K562 (cell line): Measurements from ENCODE around the gene ZKSCAN8. TPM values are rescaled to one million over a fixed set of nuclear protein-coding genes. Genes with fewer than 3 reads are reported as not detected.

ENCODE experiments used
- BCL6 ChIP-seq: fragments of 250-450 bp; sonication (Bioruptor Pico); IDR thresholded peaks from 2 replicates; pipeline ENCODE4 v1.4.0; 2020
- CC2D1A ChIP-seq: fragments of 450-650 bp; IDR thresholded peaks from 2 replicates; pipeline ENCODE4 v1.6.1; 2017; ENCODE audit warnings: mild to moderate bottlenecking
- FOXA3 ChIP-seq, 2 experiments: fragments of 450-650 bp in 1 of 2; sonication (generic) in 1 of 2; formaldehyde crosslinking; IDR thresholded peaks in 1 of 2; conservative IDR thresholded peaks in 1 of 2; 2 replicates each; pipeline versions ENCODE4 v1.4.0 to v1.8.0; 2020 to 2022; ENCODE audit warnings: mild to moderate bottlenecking in 2 of 2, missing genetic modification reagents in 1 of 2
- ILK ChIP-seq: fragments of 450-650 bp; IDR thresholded peaks from 2 replicates; pipeline ENCODE4 v1.6.1; 2016; ENCODE audit warnings: missing genetic modification characterization, low read depth, mild to moderate bottlenecking, missing compliant biosample characterization, moderate library complexity, borderline replicate concordance
- NFIC ChIP-seq: fragments of 450-650 bp; IDR thresholded peaks from 2 replicates; pipeline ENCODE4 v1.6.1; 2017; ENCODE audit warnings: mild to moderate bottlenecking, inconsistent platforms
- NR4A1 ChIP-seq, 2 experiments: fragments of 250-450 bp in 1 of 2; fragments of 450-650 bp in 1 of 2; sonication (Bioruptor Pico) in 1 of 2; IDR thresholded peaks; 2 replicates each; pipeline versions ENCODE4 v1.4.0 to v1.6.1; 2016 to 2020; ENCODE audit warnings: mild to moderate bottlenecking in 2 of 2, missing compliant biosample characterization in 1 of 2, missing genetic modification characterization in 1 of 2, moderate library complexity in 1 of 2
- RBM15 ChIP-seq: fragments of 200-400 bp; formaldehyde crosslinking; IDR thresholded peaks from 2 replicates; pipeline ENCODE4 v1.6.1; 2018; ENCODE audit warnings: mild to moderate bottlenecking, low read length, moderate library complexity; ENCODE audit not compliant: insufficient read depth
- SIX5 ChIP-seq, 2 experiments: IDR thresholded peaks; 2 replicates each; pipeline ENCODE4 v1.6.1; 2011; ENCODE audit warnings: low read length in 2 of 2, borderline replicate concordance in 1 of 2, low read depth in 1 of 2, mild to moderate bottlenecking in 1 of 2, moderate library complexity in 1 of 2; ENCODE audit not compliant: insufficient read depth in 1 of 2
- THRAP3 ChIP-seq: fragments of 450-650 bp; IDR thresholded peaks from 2 replicates; pipeline ENCODE4 v1.6.1; 2016; ENCODE audit warnings: mild to moderate bottlenecking, inconsistent platforms, borderline replicate concordance
- ZBED1 ChIP-seq: IDR thresholded peaks from 2 replicates; pipeline ENCODE4 v1.6.1; 2014
- ZFP36 ChIP-seq: fragments of 150-350 bp; IDR thresholded peaks from 2 replicates; pipeline ENCODE4 v1.6.1; 2018; ENCODE audit warnings: low read length, low read depth; ENCODE audit not compliant: partially characterized antibody
- ZNF780A ChIP-seq: fragments of 250-450 bp; sonication (Bioruptor Pico); IDR thresholded peaks from 2 replicates; pipeline ENCODE4 v1.5.0; 2021; ENCODE audit warnings: mild to moderate bottlenecking
- polyA plus RNA-seq, 8 experiments: library from polyadenylated mRNA; depleted of rRNA in 4 of 8; stranded (reverse) in 5 of 8; unstranded in 3 of 8; fragments of >200 nt; fragmentation: Nextera tagmentation in 2 of 8; fragmentation: Illumina TruSeq in 1 of 8; extraction: Ambion mirVana in 2 of 8; extraction: Trizol in 1 of 8; gene quantifications; 2 replicates each; pipeline versions ENCODE4 v1.2.1 to v1.2.3, GENCODE V29; 2011 to 2014; ENCODE audit warnings: inconsistent platforms in 1 of 8, missing spikeins in 1 of 8
- total RNA-seq, 7 experiments: library from RNA; depleted of rRNA in 6 of 7; stranded (reverse); fragments of >200 nt in 6 of 7; fragmentation: Illumina TruSeq in 2 of 7; extraction: Trizol in 2 of 7; gene quantifications; 2 replicates each; pipeline versions ENCODE4 v1.2.1 to v1.2.3, GENCODE V29; 2011 to 2021; ENCODE audit warnings: low replicate concordance in 1 of 7
- TF ChIP-seq, protein P1 (sequence below): sonication (generic); formaldehyde crosslinking; IDR thresholded peaks from 2 replicates; pipeline ENCODE4 v1.8.0; 2022; ENCODE audit warnings: mild to moderate bottlenecking, low read depth, missing genetic modification reagents
- TF ChIP-seq, protein P2 (sequence below): fragments of 250-450 bp; sonication (Bioruptor Pico); IDR thresholded peaks from 2 replicates; pipeline ENCODE4 v1.4.0; 2020
- TF ChIP-seq, protein P3 (sequence below): fragments of 150-350 bp; conservative IDR thresholded peaks from 2 replicates; pipeline ENCODE4 v1.6.1; 2014; ENCODE audit warnings: low read length
- TF ChIP-seq, protein P4 (sequence below): sonication (generic); formaldehyde crosslinking; IDR thresholded peaks from 2 replicates; pipeline ENCODE4 v1.8.0; 2022; ENCODE audit warnings: missing genetic modification reagents, mild to moderate bottlenecking, borderline replicate concordance

Gene ZKSCAN8
- total and polyA plus RNA-seq, 9 of the 15 experiments (the other 6 are each of a cell fraction or from before 2014, with no cell fraction given): 3.3 to 37.7 (median 21.7) TPM

DNA sequence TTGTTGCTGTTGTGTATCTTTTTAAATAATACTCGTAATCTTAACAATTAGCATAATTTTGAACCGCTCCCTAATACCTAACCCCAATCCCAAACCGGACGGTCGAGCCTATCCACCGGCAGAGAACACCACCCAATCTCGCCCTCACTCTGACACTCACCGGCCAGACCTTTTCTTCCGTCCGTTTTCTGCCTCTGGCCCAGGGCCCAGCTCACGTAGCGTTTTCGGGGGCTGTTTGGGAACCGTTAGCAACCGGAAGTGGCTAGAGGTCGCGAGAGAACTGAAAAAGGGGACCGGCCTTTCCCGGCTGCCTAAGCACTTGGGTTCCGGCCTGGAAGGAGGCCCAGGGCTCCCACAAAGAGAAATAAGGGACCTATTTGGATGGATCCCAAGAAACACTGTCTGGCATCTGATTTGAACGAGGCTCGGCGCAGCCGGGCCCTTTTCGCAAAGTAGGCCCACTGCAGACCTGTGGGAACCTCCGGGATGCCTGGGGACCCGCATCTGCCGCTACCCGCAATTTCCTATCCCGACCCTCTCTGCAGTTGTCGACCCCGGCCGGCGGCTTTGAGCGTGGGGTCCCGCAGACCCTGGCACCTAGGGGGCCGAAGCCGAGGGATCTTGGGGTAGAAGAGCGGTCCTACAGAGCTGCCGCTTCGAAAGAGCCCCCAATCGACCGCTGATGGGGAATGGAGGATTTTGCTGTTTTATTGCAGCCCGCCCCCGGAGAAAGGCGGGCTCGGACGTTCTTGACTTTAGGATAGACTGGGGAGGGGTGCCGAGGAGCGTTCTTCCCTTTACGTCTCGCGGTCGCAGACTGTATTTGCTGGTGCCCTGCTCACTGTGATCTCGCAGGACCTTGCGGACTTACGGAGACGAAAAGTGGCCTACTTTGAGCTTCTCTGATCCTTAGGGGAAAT is 4.8 kb upstream of the ZKSCAN8 start (continued):
- TF ChIP-seq BCL6 (CRISPR knock-in tag): no peak
- peak in 1 of 2 experiments; percentile 48; a peak in 2 of 4 replicates for TF ChIP-seq SIX5 (IDR thresholded peaks at IDR 0.05; ENCODE audit: borderline replicate concordance in 1 of 2, insufficient read depth in 1 of 2, low read depth in 1 of 2, low read length in 2 of 2)
- peak; percentile 98 for TF ChIP-seq NFIC
- TF ChIP-seq, protein P1, sequence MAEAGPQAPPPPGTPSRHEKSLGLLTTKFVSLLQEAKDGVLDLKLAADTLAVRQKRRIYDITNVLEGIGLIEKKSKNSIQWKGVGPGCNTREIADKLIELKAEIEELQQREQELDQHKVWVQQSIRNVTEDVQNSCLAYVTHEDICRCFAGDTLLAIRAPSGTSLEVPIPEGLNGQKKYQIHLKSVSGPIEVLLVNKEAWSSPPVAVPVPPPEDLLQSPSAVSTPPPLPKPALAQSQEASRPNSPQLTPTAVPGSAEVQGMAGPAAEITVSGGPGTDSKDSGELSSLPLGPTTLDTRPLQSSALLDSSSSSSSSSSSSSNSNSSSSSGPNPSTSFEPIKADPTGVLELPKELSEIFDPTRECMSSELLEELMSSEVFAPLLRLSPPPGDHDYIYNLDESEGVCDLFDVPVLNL (CRISPR knock-in tag): no peak; the same call in 1 of the 2 replicates
- TF ChIP-seq, protein P2, sequence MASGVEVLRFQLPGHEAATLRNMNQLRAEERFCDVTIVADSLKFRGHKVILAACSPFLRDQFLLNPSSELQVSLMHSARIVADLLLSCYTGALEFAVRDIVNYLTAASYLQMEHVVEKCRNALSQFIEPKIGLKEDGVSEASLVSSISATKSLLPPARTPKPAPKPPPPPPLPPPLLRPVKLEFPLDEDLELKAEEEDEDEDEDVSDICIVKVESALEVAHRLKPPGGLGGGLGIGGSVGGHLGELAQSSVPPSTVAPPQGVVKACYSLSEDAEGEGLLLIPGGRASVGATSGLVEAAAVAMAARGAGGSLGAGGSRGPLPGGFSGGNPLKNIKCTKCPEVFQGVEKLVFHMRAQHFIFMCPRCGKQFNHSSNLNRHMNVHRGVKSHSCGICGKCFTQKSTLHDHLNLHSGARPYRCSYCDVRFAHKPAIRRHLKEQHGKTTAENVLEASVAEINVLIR (CRISPR knock-in tag): peak; percentile 33; the same call in 1 of the 2 replicates
- peak; percentile 99 for TF ChIP-seq CC2D1A
- peak; percentile 28 for TF ChIP-seq ZFP36
- TF ChIP-seq NR4A1 (CRISPR knock-in tag; IDR thresholded peaks at IDR 0.05): no peak
- TF ChIP-seq NR4A1 (tag; IDR thresholded peaks at IDR 0.05): peak; percentile 70; the same call in 1 of the 2 replicates
- peak; percentile 89; the same call in 1 of the 2 replicates for TF ChIP-seq THRAP3
- TF ChIP-seq, protein P3, sequence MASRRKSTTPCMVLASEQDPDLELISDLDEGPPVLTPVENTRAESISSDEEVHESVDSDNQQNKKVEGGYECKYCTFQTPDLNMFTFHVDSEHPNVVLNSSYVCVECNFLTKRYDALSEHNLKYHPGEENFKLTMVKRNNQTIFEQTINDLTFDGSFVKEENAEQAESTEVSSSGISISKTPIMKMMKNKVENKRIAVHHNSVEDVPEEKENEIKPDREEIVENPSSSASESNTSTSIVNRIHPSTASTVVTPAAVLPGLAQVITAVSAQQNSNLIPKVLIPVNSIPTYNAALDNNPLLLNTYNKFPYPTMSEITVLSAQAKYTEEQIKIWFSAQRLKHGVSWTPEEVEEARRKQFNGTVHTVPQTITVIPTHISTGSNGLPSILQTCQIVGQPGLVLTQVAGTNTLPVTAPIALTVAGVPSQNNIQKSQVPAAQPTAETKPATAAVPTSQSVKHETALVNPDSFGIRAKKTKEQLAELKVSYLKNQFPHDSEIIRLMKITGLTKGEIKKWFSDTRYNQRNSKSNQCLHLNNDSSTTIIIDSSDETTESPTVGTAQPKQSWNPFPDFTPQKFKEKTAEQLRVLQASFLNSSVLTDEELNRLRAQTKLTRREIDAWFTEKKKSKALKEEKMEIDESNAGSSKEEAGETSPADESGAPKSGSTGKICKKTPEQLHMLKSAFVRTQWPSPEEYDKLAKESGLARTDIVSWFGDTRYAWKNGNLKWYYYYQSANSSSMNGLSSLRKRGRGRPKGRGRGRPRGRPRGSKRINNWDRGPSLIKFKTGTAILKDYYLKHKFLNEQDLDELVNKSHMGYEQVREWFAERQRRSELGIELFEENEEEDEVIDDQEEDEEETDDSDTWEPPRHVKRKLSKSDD: peak; percentile 74
- TF ChIP-seq ILK: no peak
- TF ChIP-seq ZNF780A (CRISPR knock-in tag): no peak
- TF ChIP-seq ZBED1: no peak
- TF ChIP-seq, protein P4, sequence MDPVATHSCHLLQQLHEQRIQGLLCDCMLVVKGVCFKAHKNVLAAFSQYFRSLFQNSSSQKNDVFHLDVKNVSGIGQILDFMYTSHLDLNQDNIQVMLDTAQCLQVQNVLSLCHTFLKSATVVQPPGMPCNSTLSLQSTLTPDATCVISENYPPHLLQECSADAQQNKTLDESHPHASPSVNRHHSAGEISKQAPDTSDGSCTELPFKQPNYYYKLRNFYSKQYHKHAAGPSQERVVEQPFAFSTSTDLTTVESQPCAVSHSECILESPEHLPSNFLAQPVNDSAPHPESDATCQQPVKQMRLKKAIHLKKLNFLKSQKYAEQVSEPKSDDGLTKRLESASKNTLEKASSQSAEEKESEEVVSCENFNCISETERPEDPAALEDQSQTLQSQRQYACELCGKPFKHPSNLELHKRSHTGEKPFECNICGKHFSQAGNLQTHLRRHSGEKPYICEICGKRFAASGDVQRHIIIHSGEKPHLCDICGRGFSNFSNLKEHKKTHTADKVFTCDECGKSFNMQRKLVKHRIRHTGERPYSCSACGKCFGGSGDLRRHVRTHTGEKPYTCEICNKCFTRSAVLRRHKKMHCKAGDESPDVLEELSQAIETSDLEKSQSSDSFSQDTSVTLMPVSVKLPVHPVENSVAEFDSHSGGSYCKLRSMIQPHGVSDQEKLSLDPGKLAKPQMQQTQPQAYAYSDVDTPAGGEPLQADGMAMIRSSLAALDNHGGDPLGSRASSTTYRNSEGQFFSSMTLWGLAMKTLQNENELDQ (CRISPR knock-in tag): no peak
- TF ChIP-seq RBM15: no peak
- TF ChIP-seq FOXA3 (CRISPR knock-in tag; conservative IDR thresholded peaks at IDR 0.05 in 1 of 2, IDR thresholded peaks at IDR 0.05 in 1 of 2): peak in 1 of 2 experiments; percentile 34; a peak in 1 of 4 replicates
